OCI-LY3 (cell line): ENCODE data around the gene KRTAP4-12.

Experiments used
- H2AFZ ChIP-seq: fragments of 200-600, 300-600 bp; shearing (Covaris generic); 2 replicates; pipeline ENCODE4 v1.6.0; 2014; ENCODE audit warnings: antibody characterized with exemption, low read depth, low read length
- H3K27ac ChIP-seq: fragments of 200-600, 300-600 bp; sonication (generic); 2 replicates; pipeline ENCODE4 v1.5.1; 2014; ENCODE audit warnings: mild to moderate bottlenecking, low read length, moderate library complexity, mixed read lengths
- H3K27me3 ChIP-seq: fragments of 200-600, 300-600 bp; sonication (generic); 2 replicates; pipeline ENCODE4 v1.6.1; 2014; ENCODE audit warnings: low read depth, low read length, mixed read lengths
- H3K36me3 ChIP-seq: fragments of 200-600, 300-600 bp; sonication (generic); replicated peaks from 2 replicates; pipeline ENCODE3; 2014; ENCODE audit warnings: low read depth, low read length, mixed read lengths
- H3K4me1 ChIP-seq: fragments of 300-600, 200-600 bp; sonication (generic); 2 replicates; pipeline ENCODE4 v1.6.1; 2014; ENCODE audit warnings: low read length, mixed read lengths
- H3K4me2 ChIP-seq: fragments of 200-600, 300-600 bp; sonication (generic); 2 replicates; pipeline ENCODE4 v1.6.1; 2014; ENCODE audit warnings: low read length, mixed read lengths
- H3K4me3 ChIP-seq: fragments of 300-600, 200-600 bp; sonication (generic); 2 replicates; pipeline ENCODE4 v1.5.1; 2014; ENCODE audit warnings: antibody characterized with exemption, mild to moderate bottlenecking, low read length, moderate library complexity
- H3K79me2 ChIP-seq: fragments of 300-600, 200-600 bp; shearing (Covaris generic); 2 replicates; pipeline ENCODE4 v1.6.1; 2014; ENCODE audit warnings: mild to moderate bottlenecking, low read length, mixed read lengths
- H3K9ac ChIP-seq: fragments of 300-600, 200-600 bp; shearing (Covaris generic); 2 replicates; pipeline ENCODE4 v1.6.0; 2014; ENCODE audit warnings: mild to moderate bottlenecking, low read length, moderate library complexity
- H3K9me3 ChIP-seq: fragments of 200-600, 300-600 bp; shearing (Covaris generic); 2 replicates; pipeline ENCODE4 v1.6.1; 2014; ENCODE audit warnings: low read length, mixed read lengths; ENCODE audit not compliant: insufficient read depth
- H4K20me1 ChIP-seq: fragments of 200-600, 300-600 bp; sonication (generic); 2 replicates; pipeline ENCODE4 v1.6.1; 2016; ENCODE audit warnings: low read length, mixed read lengths; ENCODE audit not compliant: insufficient read depth
- EZH2phosphoT487 ChIP-seq: fragments of 200-600 bp; shearing (Covaris generic); IDR thresholded peaks from 2 replicates; pipeline ENCODE4 v1.6.1; 2018; ENCODE audit warnings: antibody characterized with exemption, mixed run types, low read depth
- TF ChIP-seq, protein P1 (sequence below): fragments of 200-600, 300-600 bp; sonication (generic); IDR thresholded peaks from 2 replicates; pipeline ENCODE4 v1.5.1; 2014; ENCODE audit warnings: antibody characterized with exemption, low read length, low read depth

The KRTAP4-12 gene

DNA sequence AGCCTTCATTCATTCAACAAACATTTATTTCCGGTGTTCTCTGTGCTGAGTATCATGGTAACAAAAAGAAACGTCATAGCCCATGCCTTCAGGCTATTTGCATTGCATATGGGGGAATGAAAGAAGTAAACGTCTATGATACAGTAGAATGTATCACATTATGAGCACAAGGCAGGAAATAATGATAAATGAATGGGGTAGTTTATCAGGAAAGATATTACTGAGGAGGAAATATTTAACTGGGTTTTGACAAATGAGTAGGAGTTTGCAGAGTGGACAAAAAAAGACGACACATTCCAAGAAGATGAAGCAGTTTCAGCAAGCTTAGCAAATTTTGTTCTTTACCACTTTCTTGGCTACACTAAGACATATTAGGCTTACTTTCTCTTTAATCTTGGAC lies 41.4 kb downstream of the KRTAP4-12 start:
- Histone ChIP-seq H3K36me3 (no peaks in the 10 kb centered on the region), H2AFZ (no peak overlapping the region), H3K27me3 (peaks cover 4% of the 10 kb centered on the region), H3K4me1 (no peaks in the 10 kb centered on the region), H4K20me1 (no peaks in the 10 kb centered on the region), H3K4me2 (no peak overlapping the region), H3K27ac (no peak overlapping the region), H3K9me3 (no peaks in the 10 kb centered on the region), H3K4me3 (no peak overlapping the region), H3K9ac (no peak overlapping the region), H3K79me2 (no peaks in the 10 kb centered on the region)
- TF ChIP-seq, protein P1, sequence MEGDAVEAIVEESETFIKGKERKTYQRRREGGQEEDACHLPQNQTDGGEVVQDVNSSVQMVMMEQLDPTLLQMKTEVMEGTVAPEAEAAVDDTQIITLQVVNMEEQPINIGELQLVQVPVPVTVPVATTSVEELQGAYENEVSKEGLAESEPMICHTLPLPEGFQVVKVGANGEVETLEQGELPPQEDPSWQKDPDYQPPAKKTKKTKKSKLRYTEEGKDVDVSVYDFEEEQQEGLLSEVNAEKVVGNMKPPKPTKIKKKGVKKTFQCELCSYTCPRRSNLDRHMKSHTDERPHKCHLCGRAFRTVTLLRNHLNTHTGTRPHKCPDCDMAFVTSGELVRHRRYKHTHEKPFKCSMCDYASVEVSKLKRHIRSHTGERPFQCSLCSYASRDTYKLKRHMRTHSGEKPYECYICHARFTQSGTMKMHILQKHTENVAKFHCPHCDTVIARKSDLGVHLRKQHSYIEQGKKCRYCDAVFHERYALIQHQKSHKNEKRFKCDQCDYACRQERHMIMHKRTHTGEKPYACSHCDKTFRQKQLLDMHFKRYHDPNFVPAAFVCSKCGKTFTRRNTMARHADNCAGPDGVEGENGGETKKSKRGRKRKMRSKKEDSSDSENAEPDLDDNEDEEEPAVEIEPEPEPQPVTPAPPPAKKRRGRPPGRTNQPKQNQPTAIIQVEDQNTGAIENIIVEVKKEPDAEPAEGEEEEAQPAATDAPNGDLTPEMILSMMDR = no peak
- TF ChIP-seq EZH2phosphoT487 = no peak

GRCh38 chr17:41076788-41077187 lies 47.2 kb downstream of the KRTAP4-12 start:
- Histone ChIP-seq H3K27ac (no peak overlapping the region), H3K79me2 (no peaks in the 10 kb centered on the region), H3K36me3 (no peaks in the 10 kb centered on the region), H3K9me3 (no peaks in the 10 kb centered on the region), H3K9ac (no peak overlapping the region), H2AFZ (no peak overlapping the region), H3K4me1 (no peaks in the 10 kb centered on the region), H3K27me3 (peaks cover 18% of the 10 kb centered on the region), H4K20me1 (no peaks in the 10 kb centered on the region), H3K4me2 (no peak overlapping the region), H3K4me3 (no peak overlapping the region)
- TF ChIP-seq, protein P1 = no peak

- Histone ChIP-seq H3K27ac (no peak overlapping the region), H3K27me3 (peaks cover 13% of the 10 kb centered on the region; the same call in 1 of the 2 replicates), H3K9ac (no peak overlapping the region), H3K79me2 (no peaks in the 10 kb centered on the region), H3K36me3 (no peaks in the 10 kb centered on the region), H4K20me1 (no peaks in the 10 kb centered on the region), H2AFZ (no peak overlapping the region), H3K4me1 (no peaks in the 10 kb centered on the region), H3K9me3 (no peaks in the 10 kb centered on the region), H3K4me3 (no peak overlapping the region), H3K4me2 (no peak overlapping the region)
- TF ChIP-seq EZH2phosphoT487 = no peak
- TF ChIP-seq, protein P1 = no peak
Observed at GRCh38 chr17:41073676-41074075, 50.3 kb downstream of the KRTAP4-12 start.
